GM23338 (cell line): ENCODE results near the gene RAD51C. TPM values are rescaled to one million over a fixed set of nuclear protein-coding genes. Genes with fewer than 3 reads are reported as not detected.

Source experiments
- ATAC-seq: fragments of 200-7000 bp; cut with Tn5 transposase; 3 replicates; pipeline ENCODE4 v1.9.1; 2020
- DNase-seq: peaks from one replicate; pipeline ENCODE4 v3.0.0-alpha.2; 2015; ENCODE audit warnings: low spot score
- H2AFZ ChIP-seq: fragments of 200-600 bp; sonication (generic); 2 replicates; pipeline ENCODE4 v1.8.0; 2016; ENCODE audit warnings: antibody characterized with exemption, mild to moderate bottlenecking, moderate library complexity
- H3F3A ChIP-seq: fragments of 200-600 bp; sonication (generic); replicated peaks from 2 replicates; pipeline ENCODE4 v1.8.0; 2017; ENCODE audit warnings: antibody characterized with exemption, mixed run types, low read depth
- H3K27ac ChIP-seq: fragments of 200-600 bp; sonication (generic); 2 replicates; pipeline ENCODE4 v1.6.1; 2016; ENCODE audit warnings: low read depth
- H3K27me3 ChIP-seq: fragments of 200-600 bp; sonication (generic); 2 replicates; pipeline ENCODE4 v1.8.0; 2016; ENCODE audit warnings: mild to moderate bottlenecking, mixed run types, moderate library complexity; ENCODE audit not compliant: insufficient read depth
- H3K36me3 ChIP-seq: fragments of 200-600 bp; sonication (generic); 2 replicates; pipeline ENCODE4 v1.8.0; 2016; ENCODE audit warnings: mild to moderate bottlenecking; ENCODE audit not compliant: insufficient read depth
- H3K4me1 ChIP-seq: fragments of 200-600 bp; sonication (generic); 2 replicates; pipeline ENCODE4 v1.8.0; 2016; ENCODE audit warnings: mild to moderate bottlenecking, moderate library complexity; ENCODE audit not compliant: insufficient read depth
- H3K4me2 ChIP-seq: fragments of 200-600 bp; sonication (generic); 2 replicates; pipeline ENCODE4 v1.7.1; 2017; ENCODE audit warnings: mixed run types
- H3K4me3 ChIP-seq: fragments of 200-600 bp; sonication (generic); 2 replicates; pipeline ENCODE4 v1.6.1; 2016; ENCODE audit warnings: mixed run types
- H3K79me2 ChIP-seq: fragments of 200-600 bp; sonication (generic); replicated peaks from 2 replicates; pipeline ENCODE4 v1.8.0; 2017; ENCODE audit warnings: mild to moderate bottlenecking; ENCODE audit not compliant: insufficient read depth
- H3K9me2 ChIP-seq: fragments of 200-600 bp; sonication (generic); 2 replicates; pipeline ENCODE4 v1.8.0; 2017; ENCODE audit not compliant: insufficient read depth
- H4K20me1 ChIP-seq: fragments of 200-600 bp; sonication (generic); replicated peaks from 2 replicates; pipeline ENCODE4 v1.8.0; 2017; ENCODE audit warnings: mild to moderate bottlenecking; ENCODE audit not compliant: insufficient read depth
- H3K27ac Mint-ChIP-seq: 2 replicates; pipeline ENCODE4 v1.8.0; 2020; ENCODE audit warnings: inconsistent platforms, mild to moderate bottlenecking, moderate library complexity, mixed read lengths
- H3K27me3 Mint-ChIP-seq: 3 replicates; pipeline ENCODE4 v1.8.0; 2022; ENCODE audit warnings: low read depth, mild to moderate bottlenecking, moderate library complexity, mixed read lengths, inconsistent platforms; ENCODE audit not compliant: insufficient read depth, poor library complexity
- H3K36me3 Mint-ChIP-seq: 3 replicates; pipeline ENCODE4 v1.8.0; 2021; ENCODE audit warnings: low read depth, mild to moderate bottlenecking, inconsistent platforms, moderate library complexity, mixed read lengths
- H3K4me1 Mint-ChIP-seq: 3 replicates; pipeline ENCODE4 v1.8.0; 2020; ENCODE audit warnings: mild to moderate bottlenecking, inconsistent platforms, mixed read lengths
- H3K4me3 Mint-ChIP-seq: 3 replicates; pipeline ENCODE4 v1.8.0; 2021; ENCODE audit warnings: moderate library complexity, mild to moderate bottlenecking, inconsistent platforms, mixed read lengths
- H3K9me3 Mint-ChIP-seq: 3 replicates; pipeline ENCODE4 v1.8.0; 2020; ENCODE audit warnings: moderate library complexity, mild to moderate bottlenecking, inconsistent platforms, mixed read lengths
- EZH2 ChIP-seq: fragments of 200-600 bp; sonication (generic); IDR thresholded peaks from one replicate; pipeline ENCODE4 v1.8.0; 2017; ENCODE audit warnings: antibody characterized with exemption, mild to moderate bottlenecking, low read depth; ENCODE audit not compliant: unreplicated experiment
- JUNB ChIP-seq: IDR thresholded peaks from one replicate; pipeline ENCODE4 v1.6.1; 2016; ENCODE audit warnings: antibody characterized with exemption; ENCODE audit not compliant: unreplicated experiment
- NANOG ChIP-seq: IDR thresholded peaks from 2 replicates; pipeline ENCODE4 v1.6.1; 2016; ENCODE audit warnings: antibody characterized with exemption, borderline replicate concordance
- POLR2AphosphoS5 ChIP-seq: IDR thresholded peaks from 2 replicates; pipeline ENCODE4 v1.6.1; 2016; ENCODE audit warnings: antibody characterized with exemption, low read depth
- ZNF331 ChIP-seq: fragments of 250-450 bp; sonication (Bioruptor Pico); IDR thresholded peaks from 2 replicates; pipeline ENCODE4 v1.5.0; 2020; ENCODE audit warnings: low read depth, mild to moderate bottlenecking, moderate library complexity
- polyA plus RNA-seq: library from polyadenylated mRNA; unstranded; fragments of >200 nt; fragmentation: Nextera tagmentation; extraction: Ambion mirVana; gene quantifications from 2 replicates; pipeline ENCODE4 v1.2.1, GENCODE V29; 2016
- total RNA-seq: library from RNA; depleted of rRNA; stranded (reverse); fragments of >200 nt; shearing (Covaris generic); gene quantifications from 2 replicates; pipeline ENCODE4 v1.2.3, GENCODE V29; 2014
- TF ChIP-seq, protein P1 (sequence below): IDR thresholded peaks from 2 replicates; pipeline ENCODE4 v1.6.1; 2016; ENCODE audit warnings: antibody characterized with exemption
- TF ChIP-seq, protein P2 (sequence below): IDR thresholded peaks from one replicate; pipeline ENCODE4 v1.6.1; 2018; ENCODE audit warnings: antibody characterized with exemption; ENCODE audit not compliant: unreplicated experiment

RAD51C gene
- total and polyA plus RNA-seq, 2 experiments from 2014 or later, result 9.3 to 33.6 TPM

DNA sequence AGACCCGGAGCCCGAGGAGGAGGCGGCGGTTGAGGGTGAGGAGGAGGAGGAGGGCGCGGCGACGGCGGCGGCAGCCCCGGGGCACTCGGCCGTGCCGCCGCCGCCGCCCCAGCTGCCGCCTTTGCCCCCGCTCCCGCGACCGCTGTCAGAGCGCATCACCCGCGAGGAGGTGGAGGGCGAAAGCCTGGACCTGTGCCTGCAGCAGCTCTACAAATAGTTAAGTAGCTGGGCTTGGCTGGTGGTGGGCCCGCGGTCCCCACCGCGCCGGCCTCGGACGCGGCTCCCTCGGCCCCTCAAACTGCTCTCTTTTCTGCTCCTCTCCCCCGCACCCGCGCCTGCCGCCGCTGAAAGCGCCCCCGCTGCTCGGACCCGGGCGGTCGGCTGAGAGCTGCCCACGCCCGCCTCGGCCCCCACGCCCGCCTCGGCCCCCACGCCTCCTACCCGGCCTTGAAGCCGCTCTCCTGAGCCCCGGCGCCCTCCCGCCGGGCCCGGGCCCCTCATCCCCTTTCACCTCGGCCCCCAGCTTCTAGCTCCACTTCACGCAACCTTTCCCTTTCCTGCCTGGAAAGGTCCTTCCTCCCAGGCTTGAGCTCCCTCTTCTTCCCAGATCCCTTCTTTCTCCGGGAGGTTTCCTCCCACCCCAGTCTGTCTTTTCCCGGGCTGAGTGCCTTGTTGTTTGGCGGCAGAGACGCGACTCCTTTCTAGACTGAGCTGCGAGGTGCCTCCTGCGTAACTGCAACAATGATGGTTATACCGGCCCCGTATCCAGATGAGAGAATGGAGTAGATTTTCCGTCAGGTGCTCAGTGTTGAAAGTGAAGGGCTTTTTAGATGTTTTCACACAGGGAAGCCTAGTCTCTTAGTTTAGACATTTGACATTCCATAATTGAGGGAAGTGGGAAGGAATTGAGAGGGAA lies 64.1 kb downstream of the RAD51C start:
- Mint-ChIP-seq H3K4me3 (peak overlapping the region; percentile 91), H3K27me3 (peaks cover 14% of the 10 kb centered on the region)

DNA sequence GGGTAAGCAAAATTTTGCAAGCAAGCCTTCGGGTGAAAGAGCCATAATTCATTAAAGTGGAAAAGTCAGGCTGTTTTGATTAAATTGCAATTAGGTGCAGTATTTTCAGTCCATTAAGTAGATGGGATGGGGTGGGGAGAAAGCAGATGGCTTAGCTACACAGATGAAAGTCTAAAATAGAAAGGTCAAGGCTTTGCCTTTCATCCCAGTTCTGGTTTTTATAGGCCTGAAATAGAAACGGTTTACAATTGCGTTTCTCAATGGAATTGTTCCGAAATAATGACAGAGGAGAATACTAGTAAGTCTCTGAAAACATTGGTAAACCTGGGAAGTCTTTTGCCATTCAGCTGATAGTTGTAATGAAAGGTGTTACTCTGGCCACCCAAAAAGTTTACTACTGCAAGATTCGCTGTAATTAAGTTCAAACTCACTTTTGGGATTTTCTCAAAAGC lies 64.8 kb downstream of the RAD51C start:
- H3K36me3 Mint-ChIP-seq, result no peaks in the 10 kb centered on the region
- Histone ChIP-seq H3K27me3 (peaks cover 21% of the 10 kb centered on the region), H3K4me1 (peaks cover 7% of the 10 kb centered on the region), H3K9me2 (no peaks in the 10 kb centered on the region), H3K27ac (no peak overlapping the region), H3K4me3 (peak overlapping the region; percentile 89), H3K4me2 (peak overlapping the region; percentile 94), H2AFZ (peak overlapping the region; percentile 99), H3F3A (0 out of 2 replicates have a peak, but pooled peaks cover 3% of the 10 kb centered on the region), H3K36me3 (no peaks in the 10 kb centered on the region), H3K79me2 (peaks cover 7% of the 10 kb centered on the region; the same call in 1 of the 2 replicates), H4K20me1 (peaks cover 14% of the 10 kb centered on the region; the same call in 1 of the 2 replicates)
- ATAC-seq (no peak), DNase-seq (no peak)
- peak overlapping the region; percentile 91 for H3K4me3 Mint-ChIP-seq
- no peaks in the 10 kb centered on the region for H3K9me3 Mint-ChIP-seq
- H3K27ac Mint-ChIP-seq, result no peak overlapping the region
- peaks cover 14% of the 10 kb centered on the region for H3K27me3 Mint-ChIP-seq
- H3K4me1 Mint-ChIP-seq, result peaks cover 8% of the 10 kb centered on the region
- TF ChIP-seq POLR2AphosphoS5, result no peak
- no peak for TF ChIP-seq ZNF331
- TF ChIP-seq EZH2, result no peak
- TF ChIP-seq, protein P1, sequence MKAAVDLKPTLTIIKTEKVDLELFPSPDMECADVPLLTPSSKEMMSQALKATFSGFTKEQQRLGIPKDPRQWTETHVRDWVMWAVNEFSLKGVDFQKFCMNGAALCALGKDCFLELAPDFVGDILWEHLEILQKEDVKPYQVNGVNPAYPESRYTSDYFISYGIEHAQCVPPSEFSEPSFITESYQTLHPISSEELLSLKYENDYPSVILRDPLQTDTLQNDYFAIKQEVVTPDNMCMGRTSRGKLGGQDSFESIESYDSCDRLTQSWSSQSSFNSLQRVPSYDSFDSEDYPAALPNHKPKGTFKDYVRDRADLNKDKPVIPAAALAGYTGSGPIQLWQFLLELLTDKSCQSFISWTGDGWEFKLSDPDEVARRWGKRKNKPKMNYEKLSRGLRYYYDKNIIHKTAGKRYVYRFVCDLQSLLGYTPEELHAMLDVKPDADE, result no peak
- TF ChIP-seq JUNB, result no peak
- TF ChIP-seq NANOG, result no peak

More for the DNA sequence above, 64.1 kb downstream of the RAD51C start:
- Mint-ChIP-seq H3K27ac (no peak overlapping the region), H3K36me3 (no peaks in the 10 kb centered on the region), H3K4me1 (peaks cover 8% of the 10 kb centered on the region), H3K9me3 (no peaks in the 10 kb centered on the region)
- H2AFZ ChIP-seq, result peak overlapping the region; percentile 99
- DNase-seq (peak; percentile 48), ATAC-seq (peak; percentile 58)
- H3K36me3 ChIP-seq, result no peaks in the 10 kb centered on the region
- H3K27me3 ChIP-seq, result peaks cover 21% of the 10 kb centered on the region
- peaks cover 7% of the 10 kb centered on the region; the same call in 1 of the 2 replicates for H3K79me2 ChIP-seq
- no peaks in the 10 kb centered on the region for H3K9me2 ChIP-seq
- 0 out of 2 replicates have a peak, but pooled peaks cover 3% of the 10 kb centered on the region for H3F3A ChIP-seq
- H3K4me2 ChIP-seq, result peak overlapping the region; percentile 94
- H4K20me1 ChIP-seq, result peaks cover 14% of the 10 kb centered on the region; the same call in 1 of the 2 replicates
- H3K4me1 ChIP-seq, result peaks cover 7% of the 10 kb centered on the region
- H3K4me3 ChIP-seq, result peak overlapping the region; percentile 89
- no peak overlapping the region for H3K27ac ChIP-seq
- TF ChIP-seq EZH2, result peak; percentile 17
- TF ChIP-seq, protein P2, sequence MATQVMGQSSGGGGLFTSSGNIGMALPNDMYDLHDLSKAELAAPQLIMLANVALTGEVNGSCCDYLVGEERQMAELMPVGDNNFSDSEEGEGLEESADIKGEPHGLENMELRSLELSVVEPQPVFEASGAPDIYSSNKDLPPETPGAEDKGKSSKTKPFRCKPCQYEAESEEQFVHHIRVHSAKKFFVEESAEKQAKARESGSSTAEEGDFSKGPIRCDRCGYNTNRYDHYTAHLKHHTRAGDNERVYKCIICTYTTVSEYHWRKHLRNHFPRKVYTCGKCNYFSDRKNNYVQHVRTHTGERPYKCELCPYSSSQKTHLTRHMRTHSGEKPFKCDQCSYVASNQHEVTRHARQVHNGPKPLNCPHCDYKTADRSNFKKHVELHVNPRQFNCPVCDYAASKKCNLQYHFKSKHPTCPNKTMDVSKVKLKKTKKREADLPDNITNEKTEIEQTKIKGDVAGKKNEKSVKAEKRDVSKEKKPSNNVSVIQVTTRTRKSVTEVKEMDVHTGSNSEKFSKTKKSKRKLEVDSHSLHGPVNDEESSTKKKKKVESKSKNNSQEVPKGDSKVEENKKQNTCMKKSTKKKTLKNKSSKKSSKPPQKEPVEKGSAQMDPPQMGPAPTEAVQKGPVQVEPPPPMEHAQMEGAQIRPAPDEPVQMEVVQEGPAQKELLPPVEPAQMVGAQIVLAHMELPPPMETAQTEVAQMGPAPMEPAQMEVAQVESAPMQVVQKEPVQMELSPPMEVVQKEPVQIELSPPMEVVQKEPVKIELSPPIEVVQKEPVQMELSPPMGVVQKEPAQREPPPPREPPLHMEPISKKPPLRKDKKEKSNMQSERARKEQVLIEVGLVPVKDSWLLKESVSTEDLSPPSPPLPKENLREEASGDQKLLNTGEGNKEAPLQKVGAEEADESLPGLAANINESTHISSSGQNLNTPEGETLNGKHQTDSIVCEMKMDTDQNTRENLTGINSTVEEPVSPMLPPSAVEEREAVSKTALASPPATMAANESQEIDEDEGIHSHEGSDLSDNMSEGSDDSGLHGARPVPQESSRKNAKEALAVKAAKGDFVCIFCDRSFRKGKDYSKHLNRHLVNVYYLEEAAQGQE, result no peak
